Thoracic aorta (tissue), 2 donors: ENCODE results near the gene PDE8B. TPM values are rescaled to one million over a fixed set of nuclear protein-coding genes. Genes with fewer than 3 reads are reported as not detected.

Experiments
- ATAC-seq: fragments of 150-250 bp; one replicate; pipeline ENCODE4 v1.8.0; 2017; ENCODE audit warnings: low read depth; ENCODE audit not compliant: insufficient number of reproducible peaks, low FRiP score
- DNase-seq: peaks from one replicate; pipeline ENCODE4 v3.0.0-alpha.2; 2020; ENCODE audit warnings: low spot score
- H3K27ac ChIP-seq, 2 donors: fragments of 200-600 bp; sonication (generic); 1 replicate in 1 of 2; 2 replicates in 1 of 2; pipeline ENCODE4 v1.5.1; 2016; ENCODE audit warnings: mild to moderate bottlenecking in 2 of 2, moderate library complexity in 2 of 2
- H3K27me3 ChIP-seq: fragments of 200-600 bp; sonication (generic); replicated peaks from 2 replicates; pipeline ENCODE4 v1.6.0; 2016; ENCODE audit warnings: mild to moderate bottlenecking; ENCODE audit not compliant: insufficient read depth
- H3K36me3 ChIP-seq: fragments of 200-600 bp; sonication (generic); one replicate; pipeline ENCODE4 v1.5.1; 2016
- H3K4me1 ChIP-seq, 2 donors: fragments of 200-600 bp; sonication (generic); 1 replicate in 1 of 2; 2 replicates in 1 of 2; pipeline versions ENCODE4 v1.5.1 to v1.6.0; 2016; ENCODE audit warnings: low read depth in 2 of 2, mild to moderate bottlenecking in 1 of 2; ENCODE audit not compliant: control insufficient read depth in 1 of 2
- H3K4me3 ChIP-seq: fragments of 200-600 bp; sonication (generic); 2 replicates; pipeline ENCODE4 v1.5.1; 2016; ENCODE audit warnings: mild to moderate bottlenecking
- H3K9me3 ChIP-seq: fragments of 200-600 bp; sonication (generic); 2 replicates; pipeline ENCODE4 v1.5.1; 2016
- total RNA-seq, 2 donors: library from RNA; depleted of rRNA; stranded (reverse); fragments of >200 nt; gene quantifications; one replicate each; pipeline versions ENCODE4 v1.1.0 to v1.2.3, GENCODE V29; 2016
- TF ChIP-seq, protein P1 (sequence below): fragments of 200-600 bp; sonication (generic); IDR thresholded peaks from one replicate; pipeline ENCODE4 v1.5.1; 2019; ENCODE audit warnings: antibody characterized with exemption

The PDE8B gene
- total RNA-seq, 2 donors from 2014 or later: 22.7 to 59.8 TPM

DNA sequence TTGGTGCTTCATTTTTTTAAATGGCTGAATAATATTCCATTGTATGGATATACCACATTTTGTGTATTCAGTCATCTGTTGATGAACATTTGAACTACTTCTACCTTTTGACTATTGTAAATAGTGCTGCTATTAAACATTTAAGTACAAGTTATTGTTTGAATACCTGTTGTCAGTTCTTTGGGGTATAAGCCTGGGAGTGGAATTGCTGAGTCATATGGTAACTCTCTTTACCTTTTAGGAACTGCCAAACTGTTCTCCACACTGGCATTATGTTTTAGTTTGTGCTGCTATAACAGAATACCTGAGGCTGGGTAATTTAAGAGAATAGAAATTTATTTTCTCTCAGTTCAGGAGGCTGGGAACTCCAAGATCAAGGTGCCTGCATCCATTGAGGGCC is 15.7 kb upstream of the PDE8B start:
- TF ChIP-seq, protein P1, sequence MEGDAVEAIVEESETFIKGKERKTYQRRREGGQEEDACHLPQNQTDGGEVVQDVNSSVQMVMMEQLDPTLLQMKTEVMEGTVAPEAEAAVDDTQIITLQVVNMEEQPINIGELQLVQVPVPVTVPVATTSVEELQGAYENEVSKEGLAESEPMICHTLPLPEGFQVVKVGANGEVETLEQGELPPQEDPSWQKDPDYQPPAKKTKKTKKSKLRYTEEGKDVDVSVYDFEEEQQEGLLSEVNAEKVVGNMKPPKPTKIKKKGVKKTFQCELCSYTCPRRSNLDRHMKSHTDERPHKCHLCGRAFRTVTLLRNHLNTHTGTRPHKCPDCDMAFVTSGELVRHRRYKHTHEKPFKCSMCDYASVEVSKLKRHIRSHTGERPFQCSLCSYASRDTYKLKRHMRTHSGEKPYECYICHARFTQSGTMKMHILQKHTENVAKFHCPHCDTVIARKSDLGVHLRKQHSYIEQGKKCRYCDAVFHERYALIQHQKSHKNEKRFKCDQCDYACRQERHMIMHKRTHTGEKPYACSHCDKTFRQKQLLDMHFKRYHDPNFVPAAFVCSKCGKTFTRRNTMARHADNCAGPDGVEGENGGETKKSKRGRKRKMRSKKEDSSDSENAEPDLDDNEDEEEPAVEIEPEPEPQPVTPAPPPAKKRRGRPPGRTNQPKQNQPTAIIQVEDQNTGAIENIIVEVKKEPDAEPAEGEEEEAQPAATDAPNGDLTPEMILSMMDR: no peak
- Histone ChIP-seq H3K27ac (no peak overlapping the region), H3K4me3 (no peak overlapping the region), H3K27me3 (no peaks in the 10 kb centered on the region), H3K4me1 (peaks cover 0 to 3% of the 10 kb centered on the region in 2 donors), H3K36me3 (no peaks in the 10 kb centered on the region), H3K9me3 (peaks cover 10% of the 10 kb centered on the region)
- DNase-seq (no peak), ATAC-seq (no peak)

DNA sequence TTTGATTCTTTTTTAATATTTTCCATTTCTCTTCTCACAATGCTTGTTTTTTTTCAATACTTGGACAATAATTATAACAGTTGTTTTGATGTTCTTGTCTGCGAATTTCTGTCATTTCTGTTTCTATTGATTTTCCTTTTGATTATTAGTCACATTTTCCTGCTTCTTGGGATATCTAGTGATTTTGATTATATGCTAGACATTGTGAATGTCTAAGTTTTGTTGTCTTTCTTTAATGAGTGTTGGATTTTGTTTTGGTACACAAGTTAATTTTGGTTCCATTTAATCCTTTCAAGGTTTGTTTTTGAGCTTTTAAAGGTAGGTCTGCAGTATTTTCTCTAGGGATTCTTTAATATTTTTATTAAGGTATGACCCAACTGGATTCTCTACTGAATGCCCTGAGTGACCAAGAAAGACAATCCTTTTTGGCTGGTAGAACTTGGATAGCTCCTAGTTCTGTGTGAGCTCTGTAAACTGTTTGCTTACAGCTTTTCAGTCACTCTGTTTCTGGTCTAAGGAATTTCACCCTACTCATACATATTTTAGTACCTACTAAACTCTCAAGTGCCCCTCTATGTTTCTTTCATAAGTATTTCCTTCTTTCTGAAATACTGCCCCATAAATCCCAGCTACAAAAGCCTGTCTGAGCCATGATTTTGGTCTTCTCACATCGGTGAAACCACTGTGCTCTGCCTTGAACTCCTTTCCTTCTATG is 12.5 kb upstream of the PDE8B start:
- H3K4me1 ChIP-seq: no peaks in the 10 kb centered on the region
- no peaks in the 10 kb centered on the region for H3K36me3 ChIP-seq
- ATAC-seq (no peak), DNase-seq (no peak)
- H3K9me3 ChIP-seq: peaks cover 10% of the 10 kb centered on the region
- H3K27ac ChIP-seq: no peak overlapping the region
- H3K27me3 ChIP-seq: no peaks in the 10 kb centered on the region
- TF ChIP-seq, protein P1: no peak
- no peak overlapping the region for H3K4me3 ChIP-seq

DNA sequence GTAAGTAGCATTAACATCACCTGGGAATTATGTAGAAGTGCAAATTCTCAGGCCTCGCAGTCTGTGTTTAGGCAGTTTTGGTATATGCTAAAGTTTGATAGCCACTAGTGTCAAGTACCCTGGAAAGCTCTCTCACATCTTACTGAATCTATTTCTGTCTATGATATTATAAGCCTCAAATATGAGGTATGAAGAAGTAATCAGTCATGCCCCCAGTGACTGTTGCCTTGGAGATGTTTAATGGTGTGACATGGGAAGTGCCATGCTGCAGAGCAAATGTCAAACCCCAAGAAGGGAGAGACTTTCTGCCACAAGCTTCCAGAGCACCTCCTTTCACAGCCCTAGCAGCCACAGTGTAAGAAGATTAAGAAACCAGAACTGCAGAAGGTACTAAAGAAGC is 9.8 kb upstream of the PDE8B start:
- TF ChIP-seq, protein P1: no peak
- Histone ChIP-seq H3K36me3 (no peaks in the 10 kb centered on the region), H3K4me1 (no peaks in the 10 kb centered on the region), H3K9me3 (peaks cover 10% of the 10 kb centered on the region), H3K27ac (no peak overlapping the region), H3K27me3 (no peaks in the 10 kb centered on the region), H3K4me3 (no peak overlapping the region)
- no peak for ATAC-seq
- no peak for DNase-seq

DNA sequence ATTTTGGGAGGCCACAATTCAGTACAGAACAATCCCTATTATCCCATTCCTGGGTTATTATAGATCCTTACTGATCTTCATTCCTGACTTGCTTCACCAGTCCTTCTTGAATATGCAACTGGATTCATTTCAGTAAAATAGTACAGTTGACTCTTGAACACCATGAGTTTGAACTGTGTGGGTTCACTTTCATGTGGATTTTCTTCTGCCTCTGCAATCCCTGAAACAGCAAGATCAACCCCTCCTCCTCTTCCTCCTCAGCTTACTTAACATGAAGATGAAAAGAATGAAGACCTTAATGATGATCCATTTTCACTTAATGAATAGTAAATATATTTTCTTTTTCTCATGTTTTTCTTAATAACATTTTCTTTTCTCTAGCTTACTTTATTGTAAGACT is 8.3 kb upstream of the PDE8B start:
- Histone ChIP-seq H3K27ac (no peak overlapping the region), H3K4me3 (no peak overlapping the region), H3K4me1 (no peaks in the 10 kb centered on the region), H3K27me3 (no peaks in the 10 kb centered on the region), H3K36me3 (no peaks in the 10 kb centered on the region), H3K9me3 (peaks cover 10% of the 10 kb centered on the region)
- TF ChIP-seq, protein P1: no peak
- no peak for ATAC-seq
- DNase-seq: no peak

DNA sequence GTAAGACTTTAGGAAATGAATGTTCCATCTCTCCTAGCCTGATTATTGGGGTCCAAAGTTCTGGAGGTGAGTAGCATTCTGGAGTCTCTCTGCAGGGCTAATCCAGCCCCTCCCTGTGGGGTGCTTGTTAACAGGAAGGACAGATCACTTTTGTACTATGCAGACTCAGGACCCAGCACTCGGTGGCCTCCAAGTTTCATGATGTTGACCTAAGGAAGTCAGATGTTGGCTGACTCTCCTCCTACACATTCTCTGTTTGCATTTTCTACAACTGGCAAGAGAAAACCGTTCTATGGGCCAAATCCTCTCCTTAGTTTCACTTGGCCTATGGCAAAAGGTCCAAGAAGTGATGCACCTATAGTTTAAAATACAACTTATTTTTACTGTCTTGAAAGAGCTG is 5.5 kb upstream of the PDE8B start:
- ATAC-seq (no peak), DNase-seq (no peak)
- Histone ChIP-seq H3K27me3 (no peaks in the 10 kb centered on the region), H3K36me3 (no peaks in the 10 kb centered on the region), H3K4me1 (peaks cover 0 to 5% of the 10 kb centered on the region in 2 donors), H3K4me3 (no peak overlapping the region), H3K27ac (no peak overlapping the region), H3K9me3 (no peaks in the 10 kb centered on the region)
- TF ChIP-seq, protein P1: no peak
